Fibroblast of pulmonary artery (primary cell): ENCODE measurements around the gene FZD8.
A peak's percentile ranks its signal among the peaks of the same experiment; 100 is the strongest.

ENCODE experiments used
- DNase-seq: peaks from one replicate; pipeline ENCODE4 v3.0.0-alpha.2; 2010; ENCODE audit warnings: low read depth
- H3K4me3 ChIP-seq: replicated peaks from 2 replicates; pipeline ENCODE4 v1.5.1; 2011; ENCODE audit warnings: low read depth, mild to moderate bottlenecking, control low read depth, low read length, moderate library complexity
- TF ChIP-seq, protein P1 (sequence below): IDR thresholded peaks from 2 replicates; pipeline ENCODE4 v1.5.1; 2011; ENCODE audit warnings: mild to moderate bottlenecking, control low read depth, low read length, inconsistent platforms; ENCODE audit errors: missing control alignments

Gene FZD8

GRCh38 chr10:35637462-35637861, 4.6 kb downstream of the FZD8 start:
- peak; percentile 11 for DNase-seq
- TF ChIP-seq, protein P1, sequence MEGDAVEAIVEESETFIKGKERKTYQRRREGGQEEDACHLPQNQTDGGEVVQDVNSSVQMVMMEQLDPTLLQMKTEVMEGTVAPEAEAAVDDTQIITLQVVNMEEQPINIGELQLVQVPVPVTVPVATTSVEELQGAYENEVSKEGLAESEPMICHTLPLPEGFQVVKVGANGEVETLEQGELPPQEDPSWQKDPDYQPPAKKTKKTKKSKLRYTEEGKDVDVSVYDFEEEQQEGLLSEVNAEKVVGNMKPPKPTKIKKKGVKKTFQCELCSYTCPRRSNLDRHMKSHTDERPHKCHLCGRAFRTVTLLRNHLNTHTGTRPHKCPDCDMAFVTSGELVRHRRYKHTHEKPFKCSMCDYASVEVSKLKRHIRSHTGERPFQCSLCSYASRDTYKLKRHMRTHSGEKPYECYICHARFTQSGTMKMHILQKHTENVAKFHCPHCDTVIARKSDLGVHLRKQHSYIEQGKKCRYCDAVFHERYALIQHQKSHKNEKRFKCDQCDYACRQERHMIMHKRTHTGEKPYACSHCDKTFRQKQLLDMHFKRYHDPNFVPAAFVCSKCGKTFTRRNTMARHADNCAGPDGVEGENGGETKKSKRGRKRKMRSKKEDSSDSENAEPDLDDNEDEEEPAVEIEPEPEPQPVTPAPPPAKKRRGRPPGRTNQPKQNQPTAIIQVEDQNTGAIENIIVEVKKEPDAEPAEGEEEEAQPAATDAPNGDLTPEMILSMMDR = no peak
- no peak overlapping the region for H3K4me3 ChIP-seq

- no peak overlapping the region for H3K4me3 ChIP-seq
- no peak for DNase-seq
- TF ChIP-seq, protein P1 = no peak
Observed at GRCh38 chr10:35636956-35637355, 5.1 kb downstream of the FZD8 start.

- H3K4me3 ChIP-seq = no peak overlapping the region
- TF ChIP-seq, protein P1 = peak; percentile 97
- DNase-seq = peak; percentile 81
Observed at GRCh38 chr10:35635576-35635975, 6.5 kb downstream of the FZD8 start.

DNA sequence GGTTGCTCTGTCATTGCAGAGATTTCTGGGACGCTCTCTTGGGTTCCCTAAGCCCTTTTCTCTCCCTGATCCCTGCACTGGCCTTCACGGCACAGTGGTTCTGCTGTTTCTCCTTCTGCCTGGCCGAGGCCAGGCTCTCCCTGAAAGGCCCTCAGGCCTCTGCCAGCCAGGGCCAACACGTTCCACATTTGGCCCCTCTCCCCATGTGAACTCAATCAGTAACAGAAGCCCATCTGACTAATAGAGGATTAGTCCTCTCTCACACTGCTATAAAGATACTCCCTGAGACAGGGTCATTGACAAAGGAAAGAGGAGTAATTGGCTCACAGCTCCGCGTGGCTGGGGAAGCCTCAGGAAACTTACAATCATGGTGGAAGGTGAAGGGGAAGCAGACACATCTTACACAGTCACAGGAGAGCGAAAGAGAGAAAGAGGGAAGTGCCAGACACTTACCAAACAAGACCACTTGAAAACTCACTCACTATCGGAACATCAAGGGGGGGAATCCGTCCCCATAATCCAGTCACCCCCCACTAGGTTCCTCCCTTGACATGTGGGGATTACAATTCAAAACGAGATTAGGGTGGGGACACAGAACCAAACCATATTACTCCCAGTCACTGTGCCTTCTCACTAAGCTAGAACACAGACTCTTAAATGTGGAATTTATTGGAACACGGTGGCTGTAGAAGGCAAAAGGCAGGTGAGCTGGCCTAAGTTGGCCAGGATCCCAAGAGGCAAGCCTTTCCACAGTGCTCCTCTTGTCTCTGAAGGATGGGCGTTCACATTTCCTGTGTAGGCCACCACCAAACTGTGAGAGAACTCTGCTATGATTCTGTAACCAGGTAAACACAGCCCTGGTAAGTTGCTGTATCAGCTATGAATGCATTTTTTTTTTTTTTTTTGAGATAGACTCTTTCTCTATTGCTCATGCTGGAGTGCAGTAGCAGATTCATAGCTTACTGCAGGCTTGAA, 8.8 kb downstream of the FZD8 start:
- DNase-seq = no peak
- no peak overlapping the region for H3K4me3 ChIP-seq
- TF ChIP-seq, protein P1 = no peak

DNA sequence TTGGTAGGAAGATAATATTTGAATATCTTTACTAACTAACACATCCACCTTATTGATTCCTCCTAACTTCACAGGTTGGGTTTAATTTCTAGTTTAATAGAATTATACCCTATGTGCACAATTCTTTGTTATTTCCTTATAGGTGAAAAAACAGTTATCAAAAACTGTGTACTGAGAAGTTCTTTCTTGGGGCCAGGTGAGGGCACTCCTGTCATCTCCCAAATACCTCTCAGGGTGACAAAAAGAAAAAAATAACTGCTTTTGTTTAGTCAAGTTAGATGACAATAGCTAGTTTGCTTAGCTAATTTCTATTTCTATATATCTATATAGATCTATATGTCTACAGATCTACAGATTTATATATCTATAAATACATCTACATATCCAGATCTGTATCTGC, 10.1 kb downstream of the FZD8 start:
- DNase-seq = no peak

DNA sequence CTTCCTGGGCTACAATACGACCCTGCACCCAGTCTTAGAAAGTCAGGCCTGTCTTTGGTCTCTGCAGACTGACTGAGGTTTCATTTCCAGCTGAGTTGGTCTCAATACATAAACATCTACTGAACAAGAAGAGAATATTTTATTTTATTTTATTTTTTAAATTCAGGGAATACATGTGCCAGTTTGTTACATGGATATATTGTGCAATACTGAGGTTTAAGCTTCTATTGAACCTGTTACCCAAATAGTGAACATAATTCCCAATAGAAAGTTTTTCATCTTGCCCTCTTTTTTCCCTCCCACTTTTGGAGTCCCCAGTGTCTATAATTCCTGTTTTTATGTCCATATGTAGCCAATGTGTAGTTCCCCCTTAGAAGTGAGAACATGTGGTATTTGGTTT, 10.7 kb downstream of the FZD8 start:
- no peak overlapping the region for H3K4me3 ChIP-seq
- TF ChIP-seq, protein P1 = no peak
- no peak for DNase-seq

More for the DNA sequence above, 10.1 kb downstream of the FZD8 start:
- TF ChIP-seq, protein P1 = no peak
- no peak overlapping the region for H3K4me3 ChIP-seq

GRCh38 chr10:35626971-35627507, 15.1 kb downstream of the FZD8 start:
- TF ChIP-seq, protein P1 = no peak

More at GRCh38 chr10:35626971-35627507, 15.1 kb downstream of the FZD8 start:
- no peak overlapping the region for H3K4me3 ChIP-seq
- DNase-seq = peak; percentile 53
